GM04503 (cell line): ENCODE results near the gene RASSF9.

Experiments used
- DNase-seq: peaks from one replicate; pipeline ENCODE4 v3.0.0-alpha.2; 2012; ENCODE audit warnings: low read depth

RASSF9 gene

DNA sequence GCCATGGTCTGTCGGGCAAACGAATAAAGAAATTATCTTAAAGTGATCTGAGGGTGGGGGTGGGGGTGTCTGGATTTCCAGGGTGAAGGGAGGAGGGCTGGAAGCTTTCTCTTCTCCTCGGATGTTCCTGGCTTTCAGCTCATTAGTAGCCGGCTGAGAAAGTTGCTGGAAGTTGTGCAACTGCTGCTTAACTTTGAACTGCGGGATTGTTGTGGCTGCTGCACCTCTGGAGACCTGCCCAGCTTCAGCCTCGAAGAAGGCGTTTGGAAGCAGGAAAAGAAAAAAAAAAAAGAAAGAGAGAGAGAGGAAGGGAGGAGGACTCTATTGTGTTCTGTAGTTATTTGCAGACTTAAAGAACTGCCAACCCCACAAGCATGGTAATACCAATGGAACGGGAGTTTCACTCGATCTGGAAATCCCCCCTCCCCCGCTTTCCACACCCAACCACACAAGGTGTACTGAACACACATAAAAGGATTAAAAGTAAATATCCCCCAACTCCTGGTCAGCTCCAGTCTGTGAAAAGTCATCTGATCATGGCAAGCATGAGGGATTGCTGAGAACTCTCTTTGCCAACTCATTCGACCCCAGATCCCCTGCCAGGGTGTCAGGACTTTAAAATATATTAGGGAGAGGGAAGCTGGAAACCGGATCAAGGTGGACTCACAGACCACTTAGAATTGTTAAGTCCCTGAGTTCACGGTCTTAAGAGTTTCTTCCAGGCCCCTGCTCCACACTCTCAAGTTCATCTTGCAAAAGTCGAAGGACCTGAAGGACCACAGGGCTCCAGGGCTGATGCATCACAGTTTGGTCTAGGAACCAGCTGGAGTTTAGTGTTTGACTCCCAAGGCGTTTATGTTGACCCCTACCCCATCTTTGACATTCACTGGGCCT lies at the start of gene RASSF9:
TSS of gene RASSF9 (minus strand) at position 213 of the 894 bp plus-strand sequence. CDS start at position 5, 208 bp downstream.
- DNase-seq = peak; percentile 71

DNA sequence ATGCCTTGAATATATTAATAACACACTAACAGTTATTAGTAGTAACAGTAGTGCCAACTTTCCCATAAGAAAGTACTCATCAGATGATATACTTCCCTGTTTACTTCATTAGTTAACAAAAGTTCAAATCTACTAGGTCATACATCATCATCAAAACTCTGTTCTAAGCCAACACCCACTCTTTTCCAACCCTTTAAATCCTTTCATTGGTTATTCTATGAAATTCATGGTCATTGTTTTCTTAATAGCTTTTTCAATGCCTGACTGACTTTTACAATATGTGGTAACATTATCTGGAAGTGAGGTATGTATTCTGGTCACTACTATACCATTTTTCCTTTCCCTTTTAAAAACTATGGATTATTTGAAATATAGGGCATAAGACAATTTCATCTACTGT lies 47.6 kb upstream of the RASSF9 start:
- DNase-seq = no peak

DNA sequence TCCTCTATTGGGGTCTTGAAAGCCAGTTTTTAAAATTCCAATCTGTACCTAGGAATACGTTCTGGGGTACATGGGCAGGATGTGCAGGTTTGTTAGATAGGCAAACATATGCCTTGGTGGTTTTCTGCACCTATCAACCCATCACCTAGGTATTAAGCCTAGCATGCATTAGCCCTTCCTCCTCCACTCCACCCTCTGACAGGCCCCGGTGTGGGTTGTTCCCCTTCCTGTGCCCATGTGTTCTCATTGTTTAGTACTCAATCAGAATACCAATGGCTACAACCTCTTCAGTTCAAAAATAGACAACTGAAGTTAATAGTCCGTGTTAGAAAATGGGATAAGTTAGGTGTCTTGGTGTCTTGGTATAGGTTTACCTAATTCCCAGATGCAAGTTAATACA lies 41.2 kb upstream of the RASSF9 start:
- no peak for DNase-seq

DNA sequence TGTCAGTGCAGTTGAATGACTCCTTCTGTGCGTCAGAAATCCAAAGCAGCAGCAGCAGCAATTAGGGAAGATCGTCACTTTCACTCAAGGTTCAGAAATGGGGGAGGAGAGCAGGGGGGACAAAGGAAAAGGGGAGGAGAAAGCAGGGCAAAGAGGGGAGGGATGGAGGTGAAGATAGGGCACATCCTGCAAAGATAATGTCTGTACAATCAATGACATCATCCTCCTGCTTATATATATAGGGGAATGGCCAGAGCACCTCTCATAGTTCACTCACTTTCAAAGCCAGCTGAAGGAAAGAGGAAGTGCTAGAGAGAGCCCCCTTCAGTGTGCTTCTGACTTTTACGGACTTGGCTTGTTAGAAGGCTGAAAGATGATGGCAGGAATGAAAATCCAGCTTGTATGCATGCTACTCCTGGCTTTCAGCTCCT lies 37.8 kb upstream of the RASSF9 start, which contains the start of gene NTS:
TSS of gene NTS (plus strand) at position 265 of the 431 bp plus-strand sequence. CDS start at position 374, 109 bp downstream.
- DNase-seq = no peak

DNA sequence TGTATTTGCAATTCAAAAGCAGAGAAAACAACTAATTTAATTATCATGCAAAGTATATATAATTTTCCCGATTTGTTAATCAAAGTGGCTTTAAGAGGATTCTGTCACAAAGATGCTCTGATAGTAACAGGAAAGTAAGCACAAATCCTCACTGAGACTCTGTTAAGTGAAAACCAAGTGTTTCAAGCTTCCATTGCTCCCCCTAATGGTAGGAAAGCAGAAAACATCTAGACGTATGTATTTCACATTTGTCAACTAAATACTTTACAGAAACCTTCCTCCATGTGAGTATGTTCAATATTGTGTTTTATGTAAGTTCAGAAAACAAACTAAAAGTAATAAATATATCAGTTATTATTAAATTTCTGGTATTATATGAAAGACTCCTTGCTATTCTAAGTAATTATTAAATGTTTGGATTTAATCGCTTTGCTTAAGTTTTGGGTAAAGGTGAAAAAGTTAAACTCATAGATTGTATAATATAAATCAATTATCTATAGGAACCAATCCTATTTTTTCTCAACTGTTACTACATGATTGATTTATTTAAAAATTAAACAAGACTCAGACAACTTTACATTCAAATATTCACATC lies 36.4 kb upstream of the RASSF9 start:
- no peak for DNase-seq

GRCh38 chr12:85866986-85867776 lies 31.0 kb upstream of the RASSF9 start:
- no peak for DNase-seq

DNA sequence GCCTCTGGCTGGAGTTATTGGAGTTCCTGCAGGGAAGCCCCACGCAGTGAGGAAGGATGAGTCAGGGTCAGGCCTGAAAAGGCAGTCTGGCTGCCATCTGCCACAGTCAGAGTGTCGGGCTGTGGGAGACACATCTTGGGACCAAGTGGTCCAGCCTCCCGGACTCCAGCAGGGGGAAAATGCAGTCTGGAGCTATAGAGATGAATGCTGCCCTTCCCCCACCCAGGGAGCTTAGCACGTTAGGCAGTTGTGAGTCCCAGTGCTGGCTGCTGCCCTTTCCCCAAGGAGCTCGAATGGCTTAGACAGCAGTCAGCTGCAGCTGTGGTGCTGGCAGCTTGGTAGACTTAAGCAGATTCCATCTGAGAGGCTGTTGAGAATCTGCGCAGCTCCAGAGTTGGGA lies 29.7 kb upstream of the RASSF9 start:
- no peak for DNase-seq

DNA sequence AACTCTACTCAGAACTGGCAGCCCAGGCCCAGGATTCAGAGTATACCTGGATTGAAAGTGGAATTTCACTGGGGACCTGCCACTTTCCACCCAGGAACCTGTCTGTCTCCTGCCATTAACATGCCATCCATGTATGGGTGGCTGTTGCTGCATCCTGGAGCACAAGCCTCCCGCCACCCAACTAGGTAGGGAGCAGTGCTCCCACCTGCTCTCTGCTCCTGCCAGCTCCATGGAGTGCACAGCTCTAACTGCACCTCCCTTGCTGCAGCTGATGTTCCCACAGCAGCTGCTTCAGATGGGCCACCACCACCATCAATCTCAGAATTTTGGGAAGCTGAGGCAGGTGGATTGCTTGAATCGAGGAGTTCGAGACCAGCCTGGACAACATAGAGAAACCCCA lies 20.8 kb upstream of the RASSF9 start:
- DNase-seq = no peak

- DNase-seq = no peak
These were observed 19.1 kb upstream of the RASSF9 start for GRCh38 chr12:85855305-85855704.

DNA sequence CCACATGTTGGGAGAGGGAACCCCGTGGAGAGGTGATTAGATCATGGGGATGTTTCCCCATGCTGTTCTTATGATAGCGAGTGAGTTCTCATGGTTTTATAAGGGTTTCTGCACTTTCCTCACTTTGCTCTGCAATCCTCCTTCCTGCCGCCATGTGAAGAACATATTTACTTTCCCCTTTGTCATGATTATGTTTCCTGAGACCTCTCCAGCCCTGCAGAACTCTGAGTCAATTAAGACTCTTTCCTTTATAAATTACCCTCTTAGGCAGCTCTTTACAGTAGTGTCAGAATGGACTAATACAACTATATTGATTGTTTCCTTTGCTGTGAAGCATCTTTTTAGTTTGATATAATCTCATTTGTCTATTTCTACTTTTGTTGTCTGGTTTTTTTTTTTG lies 13.1 kb upstream of the RASSF9 start:
- DNase-seq = no peak

DNA sequence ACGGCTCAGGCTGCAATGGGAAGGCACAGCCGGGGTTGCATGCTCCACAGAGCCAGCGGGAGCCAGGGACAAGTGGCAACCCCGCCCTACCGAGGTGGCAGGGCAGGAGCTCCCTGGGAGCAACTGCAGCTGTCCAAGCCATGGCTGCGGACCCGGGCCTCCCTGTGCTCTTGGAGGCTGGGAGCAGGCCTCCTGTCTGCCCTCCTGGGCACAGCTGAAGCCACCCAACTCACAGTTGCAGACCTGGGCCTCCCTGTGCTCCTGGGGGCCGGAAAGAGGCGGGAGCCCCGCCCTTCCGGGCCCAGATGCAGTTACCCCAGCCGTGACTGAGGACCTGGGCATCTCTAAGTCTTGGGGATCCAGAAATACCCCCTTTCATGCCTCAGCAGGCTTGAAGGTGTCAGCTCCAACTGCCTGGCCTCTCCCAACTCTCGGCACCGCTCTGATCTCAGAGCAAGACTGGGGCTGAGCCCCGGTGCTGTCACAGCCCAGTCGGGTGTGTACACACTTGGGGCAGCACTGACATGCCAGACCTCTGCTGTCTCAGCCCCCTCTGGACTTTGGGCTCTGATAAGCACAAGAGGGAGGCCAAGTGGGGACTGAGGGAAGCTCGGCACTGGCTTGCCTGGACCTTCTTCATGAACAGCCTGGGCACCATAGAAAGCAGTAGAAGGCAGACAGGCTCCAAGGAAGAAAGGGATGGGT lies 7.5 kb upstream of the RASSF9 start:
- DNase-seq = no peak

DNA sequence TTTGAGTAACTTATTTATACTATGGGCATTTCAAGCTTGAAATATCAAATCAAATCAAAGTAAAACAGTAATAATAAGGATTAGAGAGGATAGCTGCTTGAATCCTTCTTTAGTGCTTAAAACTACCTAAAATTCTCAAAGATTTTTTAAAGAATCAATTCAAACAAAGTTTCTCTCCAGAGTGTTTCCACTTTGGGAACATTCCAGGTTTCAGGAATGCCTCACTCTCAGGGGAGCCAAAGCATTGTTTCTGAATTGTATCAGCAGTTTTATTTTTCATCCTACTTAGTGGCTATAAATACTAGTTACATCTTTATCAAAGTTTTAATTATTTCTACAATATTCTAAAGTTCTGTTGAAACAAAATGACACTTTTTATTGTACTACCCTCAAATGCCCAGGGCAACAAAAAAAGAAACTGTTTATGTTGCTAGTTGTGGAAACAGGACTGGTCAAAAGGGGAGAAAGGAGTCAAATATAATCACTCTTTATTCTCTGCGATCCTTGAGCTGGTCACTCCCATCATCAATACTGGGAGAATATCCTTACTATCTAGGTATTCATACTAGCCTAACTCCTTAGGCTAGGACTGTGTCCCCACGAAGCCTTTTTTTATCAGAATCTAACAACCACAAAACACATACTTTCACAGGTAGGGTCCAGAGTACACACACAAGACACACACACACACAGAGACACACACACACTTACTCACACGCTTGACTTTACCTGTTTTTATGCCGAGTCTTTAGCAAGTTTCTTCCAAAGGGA lies 598 bp downstream of the RASSF9 start:
- no peak for DNase-seq

GRCh38 chr12:85834378-85834777 lies 1.8 kb downstream of the RASSF9 start:
- no peak for DNase-seq

DNA sequence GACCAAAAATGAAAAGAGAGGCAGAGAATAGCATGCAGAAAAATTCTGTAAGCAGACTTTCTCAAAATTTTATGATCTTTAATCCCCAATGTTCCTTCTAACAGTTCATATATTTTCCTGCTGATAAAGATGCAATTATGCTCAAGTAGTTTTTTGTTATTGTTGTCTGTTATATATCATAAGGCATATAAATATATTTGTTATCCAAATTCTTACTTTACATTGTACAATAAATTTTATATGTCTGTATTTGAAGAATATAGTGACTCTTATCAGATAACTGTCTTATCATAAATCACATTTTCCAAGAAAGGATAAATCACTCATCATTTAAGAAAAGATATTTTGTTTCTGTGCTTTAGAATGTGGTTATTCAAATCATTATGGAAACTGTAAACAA lies 2.6 kb downstream of the RASSF9 start:
- no peak for DNase-seq

GRCh38 chr12:85831327-85831990 lies 4.8 kb downstream of the RASSF9 start:
- DNase-seq = no peak

DNA sequence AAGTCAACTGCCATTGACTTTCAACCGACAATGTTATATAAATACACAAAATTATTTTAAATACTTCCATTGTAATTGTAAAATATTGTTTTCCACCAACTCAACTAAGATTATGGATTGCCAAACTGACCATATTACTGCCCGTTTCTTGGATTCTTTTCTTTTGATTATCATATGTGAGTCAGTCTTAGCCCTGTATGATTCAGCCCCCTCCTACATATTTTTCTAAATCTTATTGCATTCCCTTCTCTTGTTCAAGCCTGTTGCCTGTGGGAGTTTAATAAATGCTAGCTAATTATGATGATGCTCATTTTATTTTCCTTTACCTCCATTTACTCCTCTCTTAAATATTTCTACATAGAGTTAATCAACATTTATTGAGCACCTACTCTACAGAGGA lies 6.8 kb downstream of the RASSF9 start:
- DNase-seq = no peak

- DNase-seq = no peak
These were observed 7.6 kb downstream of the RASSF9 start for GRCh38 chr12:85828576-85828975.

DNA sequence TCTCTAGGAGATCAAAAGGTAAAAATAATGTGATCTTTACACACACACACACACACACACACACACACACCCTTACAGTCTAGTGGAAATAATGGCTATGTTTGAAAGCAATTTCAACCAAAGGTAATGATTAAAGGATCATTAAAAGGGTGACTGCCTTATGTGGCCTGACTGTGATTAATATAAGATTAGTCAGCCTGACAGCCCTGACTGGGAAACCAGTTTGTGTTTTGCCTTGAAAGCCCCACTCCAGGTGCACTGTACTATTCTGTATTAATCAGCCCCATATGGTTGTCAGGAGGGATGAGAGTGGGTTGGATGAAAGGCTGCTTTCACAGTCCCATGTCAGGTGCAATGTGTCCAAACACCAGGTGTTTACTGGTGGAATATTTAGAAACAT lies 10.5 kb downstream of the RASSF9 start:
- no peak for DNase-seq

DNA sequence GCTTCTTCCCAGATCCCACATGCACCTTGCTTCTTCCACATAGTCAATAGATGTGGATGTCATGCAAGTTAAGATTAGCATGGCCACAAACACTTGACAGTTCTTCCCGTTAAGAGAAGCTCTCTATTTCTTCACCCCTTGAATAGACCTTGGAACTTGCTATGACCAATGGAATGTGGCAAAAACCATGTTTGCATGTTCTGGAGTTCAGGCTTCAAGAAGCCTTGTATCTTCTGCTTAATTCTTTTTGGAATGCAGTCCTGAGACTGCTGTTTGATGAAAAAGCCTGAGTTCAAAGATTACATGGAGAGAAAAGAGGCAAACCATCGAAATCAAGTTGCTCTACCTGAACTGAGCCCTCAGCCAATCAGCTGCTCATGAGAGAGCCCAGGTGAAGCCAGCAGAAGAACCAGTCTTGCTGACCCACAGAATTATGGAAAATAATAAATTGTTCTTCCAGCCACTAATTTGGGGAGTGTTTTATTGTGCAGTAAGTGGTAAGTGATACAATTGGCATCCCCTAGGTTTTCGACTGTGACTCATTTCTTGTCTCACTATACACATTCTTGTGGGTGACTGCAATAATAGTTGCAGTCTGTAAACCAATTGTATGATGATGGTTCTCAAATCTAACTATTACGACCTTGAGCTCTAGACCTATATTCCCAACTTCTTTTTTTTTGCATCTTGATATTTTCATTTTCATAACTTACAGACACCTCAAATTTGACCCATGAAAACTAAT lies 12.6 kb downstream of the RASSF9 start:
- no peak for DNase-seq

GRCh38 chr12:85821759-85822158 lies 14.4 kb downstream of the RASSF9 start:
- no peak for DNase-seq
